Fibroblast of skin of right quadriceps (primary cell): Measurements from ENCODE around the gene ELOVL2.

Experiments
- DNase-seq: peaks from one replicate; pipeline ENCODE4 v3.0.0-alpha.2; 2013

ELOVL2 gene

DNA sequence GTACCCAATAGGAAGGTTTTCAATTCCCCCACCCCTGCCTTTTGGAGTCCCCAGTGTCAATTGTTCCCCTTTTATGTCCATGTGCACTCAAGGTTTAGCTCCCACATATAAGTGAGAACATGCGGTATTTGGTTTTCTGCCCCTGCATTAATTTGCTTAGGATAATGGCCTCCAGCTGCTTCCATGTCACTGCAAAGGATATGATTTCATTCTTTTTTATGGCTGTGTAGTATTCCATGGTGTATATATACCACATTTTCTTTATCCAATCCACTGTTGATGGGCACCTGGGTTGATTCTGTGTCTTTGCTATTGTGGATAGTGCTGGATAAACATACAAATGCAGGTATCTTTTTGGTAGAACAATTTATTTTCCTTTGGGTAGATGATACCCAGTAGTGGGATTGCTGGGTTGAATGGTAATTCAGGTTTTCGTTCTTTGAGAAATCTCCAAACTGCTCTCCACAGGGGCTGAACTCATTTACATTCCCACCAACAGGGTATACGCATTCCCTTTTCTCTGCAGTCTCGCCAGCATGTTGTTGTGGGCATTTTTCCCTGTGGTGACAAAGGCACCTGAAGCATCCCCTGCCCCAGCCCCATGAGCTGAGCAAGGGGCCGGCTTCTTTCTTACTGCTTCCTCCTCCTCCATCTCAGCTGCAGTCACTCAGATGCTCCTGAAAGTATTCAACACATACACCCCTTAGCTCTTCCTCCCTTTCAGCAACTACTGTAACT lies 66.7 kb downstream of the ELOVL2 start:
- no peak for DNase-seq

- DNase-seq = no peak
Measured at GRCh38 chr6:10976571-10976970, 67.5 kb downstream of the ELOVL2 start.

DNA sequence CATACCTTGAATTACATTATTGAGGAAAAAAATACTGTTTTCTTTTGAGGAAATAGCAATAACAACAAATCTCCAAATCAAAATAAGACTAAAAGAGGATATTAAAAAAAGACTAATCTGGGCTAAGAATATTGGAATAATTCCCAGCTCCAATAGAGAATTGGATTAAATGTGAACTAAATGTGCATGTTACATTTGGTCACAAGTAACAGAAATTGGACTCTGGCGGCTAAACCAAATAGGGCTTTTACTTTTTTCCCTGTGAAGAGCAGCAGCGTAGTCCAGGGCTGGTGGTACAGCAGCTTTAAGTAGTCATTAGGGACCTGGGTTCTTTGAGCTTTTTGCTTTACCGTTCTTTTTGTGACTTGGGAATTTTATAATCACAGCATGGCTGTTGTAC lies 71.9 kb downstream of the ELOVL2 start:
- DNase-seq = no peak

DNA sequence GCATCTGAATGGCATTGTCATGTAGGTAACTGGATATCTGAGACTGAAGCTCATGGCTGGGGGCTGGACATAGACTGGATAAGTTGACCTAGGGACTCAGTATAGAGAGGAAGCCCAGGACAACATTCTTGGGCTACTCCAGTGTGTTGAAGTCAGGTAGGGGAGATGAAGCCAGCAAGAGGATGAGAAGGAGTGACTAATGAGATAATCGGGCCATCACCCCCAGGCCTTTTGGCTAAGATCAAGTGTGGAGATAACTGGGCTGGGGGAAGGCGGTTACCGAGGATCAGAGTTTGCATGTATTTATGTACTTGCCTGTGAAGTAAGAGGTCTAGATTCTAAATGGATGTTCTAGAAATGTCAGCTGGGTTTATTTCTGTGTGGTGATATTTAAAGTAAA lies 73.4 kb downstream of the ELOVL2 start:
- no peak for DNase-seq

DNA sequence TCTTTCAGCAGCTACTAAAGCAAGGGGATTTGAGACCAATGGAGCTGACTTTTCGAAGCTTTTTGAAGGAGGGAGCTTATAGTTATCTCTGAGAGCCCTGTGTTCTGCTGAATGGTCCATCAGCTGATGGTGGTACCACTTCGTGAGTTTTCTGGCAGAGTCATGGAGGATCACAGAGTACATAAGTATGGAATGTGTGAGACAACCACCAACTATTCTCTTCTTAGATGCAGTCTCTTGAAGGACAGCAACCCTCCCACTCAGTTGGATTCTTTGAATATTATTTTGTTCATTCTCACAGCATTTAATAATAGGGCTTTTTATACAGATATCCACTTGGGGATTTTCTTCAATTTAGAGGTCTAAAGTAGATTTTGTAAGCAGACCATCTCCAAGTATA lies 75.3 kb downstream of the ELOVL2 start:
- peak; percentile 58 for DNase-seq

DNA sequence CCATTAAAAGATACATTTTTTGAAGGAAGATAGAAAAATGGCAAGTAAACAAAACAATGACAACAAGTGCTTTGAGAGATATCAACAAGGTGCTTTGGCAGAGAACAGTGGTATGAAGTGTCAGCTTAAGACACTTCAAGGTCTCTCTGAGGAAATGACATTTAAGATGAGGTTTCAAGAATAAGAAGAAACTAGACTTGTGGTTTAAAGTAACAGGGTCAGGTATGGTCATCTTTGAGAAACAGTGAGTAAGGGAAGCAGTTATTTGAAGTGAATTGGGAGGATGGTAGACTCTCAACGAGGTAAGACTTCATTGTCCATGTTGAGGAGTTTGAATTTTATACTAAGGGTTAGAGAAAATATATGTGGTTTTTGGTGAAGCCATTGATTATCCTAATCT lies 79.4 kb downstream of the ELOVL2 start:
- no peak for DNase-seq

GRCh38 chr6:10963113-10963512 lies 81.0 kb downstream of the ELOVL2 start:
- no peak for DNase-seq

DNA sequence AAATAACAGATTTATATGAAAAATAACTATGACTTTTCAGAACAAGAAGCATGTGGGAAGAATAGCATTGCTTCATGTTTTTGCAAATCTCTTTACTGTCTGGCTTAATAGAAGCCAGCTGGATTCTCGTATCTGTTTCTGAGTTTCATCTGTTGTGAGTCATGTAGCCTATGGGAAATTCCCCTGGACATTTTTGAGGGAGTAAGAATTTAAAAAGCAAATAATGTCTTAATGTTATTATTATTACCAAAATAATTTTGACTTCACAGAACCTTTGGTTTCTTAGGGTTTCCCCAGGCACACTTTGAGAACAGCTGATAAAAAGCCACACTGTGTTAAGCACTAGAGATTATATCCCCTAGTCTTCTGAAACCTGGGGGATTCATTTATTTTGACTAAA lies 81.4 kb downstream of the ELOVL2 start:
- DNase-seq = peak; percentile 87

- no peak for DNase-seq
Measured at GRCh38 chr6:10961837-10962236, 82.3 kb downstream of the ELOVL2 start.

DNA sequence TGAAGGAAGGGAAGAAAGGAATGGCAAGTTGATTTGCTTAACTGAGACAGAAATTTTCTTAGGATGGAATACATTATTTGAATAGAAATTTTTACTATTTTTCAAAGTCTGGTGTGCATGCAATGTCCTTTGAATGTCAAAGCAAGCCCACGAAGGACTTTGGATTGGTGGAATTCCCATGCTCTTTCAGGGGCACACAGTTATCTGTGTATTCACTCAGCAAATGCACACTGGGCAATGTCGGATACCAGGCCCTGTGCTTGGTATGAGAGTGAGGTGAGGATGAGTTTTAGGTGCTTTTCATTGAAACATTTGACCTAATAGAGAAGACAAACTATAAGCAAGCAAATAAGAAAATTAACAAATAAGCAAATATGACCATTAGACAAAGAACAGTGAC lies 83.9 kb downstream of the ELOVL2 start:
- DNase-seq = no peak

DNA sequence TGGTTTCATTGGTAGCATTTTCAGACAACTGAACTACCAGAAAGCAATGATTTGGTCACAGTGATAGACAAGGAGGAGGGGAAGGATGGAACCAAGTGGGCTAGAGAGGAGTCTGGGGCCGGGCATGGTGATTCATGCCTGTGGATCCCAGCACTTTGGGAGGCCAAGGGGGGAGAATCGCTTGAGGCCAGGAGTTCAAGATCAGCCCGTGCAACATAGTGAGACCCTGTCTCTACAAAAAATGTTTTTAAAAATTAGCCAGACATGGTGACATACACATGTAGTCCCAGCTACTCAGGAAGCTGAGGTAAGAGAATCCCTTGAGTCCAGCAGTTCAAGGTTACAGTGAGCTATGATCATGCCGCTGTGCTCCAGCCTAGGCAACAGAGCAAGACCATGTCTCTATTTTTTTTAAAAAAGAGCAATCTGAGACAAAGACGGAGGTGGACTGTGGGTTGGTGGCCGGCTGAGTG lies 86.7 kb downstream of the ELOVL2 start:
- no peak for DNase-seq

DNA sequence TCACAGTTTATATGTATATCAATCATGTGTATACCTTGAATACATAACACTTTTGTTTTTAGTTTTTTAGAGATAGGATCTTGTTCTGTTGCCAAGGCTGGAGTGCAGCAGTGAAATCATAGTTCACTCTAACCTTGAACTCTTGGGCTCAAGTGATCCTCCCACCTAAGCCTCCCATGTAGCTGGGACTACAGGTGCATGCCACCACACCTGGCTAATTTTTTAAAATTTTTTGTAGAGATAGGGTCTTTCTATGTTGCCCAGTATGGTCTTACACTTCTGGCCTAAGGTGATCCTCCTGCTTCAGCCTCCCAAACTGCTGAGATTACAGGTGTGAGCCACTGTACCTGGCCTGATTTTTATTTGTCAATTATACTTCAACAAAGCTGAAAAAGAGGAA lies 87.3 kb downstream of the ELOVL2 start:
- DNase-seq = no peak

GRCh38 chr6:10954590-10955010 lies 89.5 kb downstream of the ELOVL2 start:
- DNase-seq = peak; percentile 74

- peak; percentile 67 for DNase-seq
Measured at GRCh38 chr6:10951675-10952282, 92.3 kb downstream of the ELOVL2 start.

GRCh38 chr6:10949579-10950490 lies 94.3 kb downstream of the ELOVL2 start:
- no peak for DNase-seq

DNA sequence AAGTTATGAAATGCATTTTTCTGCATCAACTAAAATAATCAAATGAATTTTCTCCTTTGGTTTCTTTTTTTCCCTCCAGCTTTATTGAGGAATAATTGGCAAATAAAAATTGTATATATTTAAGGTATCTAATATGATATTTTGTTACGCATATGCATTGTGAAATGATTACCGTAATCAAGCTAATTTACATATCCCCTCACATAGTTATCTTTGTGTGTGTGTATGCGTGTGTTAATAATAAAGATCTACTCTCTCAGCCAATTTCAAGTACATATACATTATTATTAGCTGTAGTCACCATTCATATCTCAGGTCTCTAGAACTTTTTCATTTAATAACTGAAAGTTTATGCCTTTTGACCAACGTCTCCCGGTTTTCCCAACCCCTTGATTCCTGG lies 96.1 kb downstream of the ELOVL2 start:
- DNase-seq = no peak

- no peak for DNase-seq
Measured at GRCh38 chr6:10945845-10946244, 98.3 kb downstream of the ELOVL2 start.

DNA sequence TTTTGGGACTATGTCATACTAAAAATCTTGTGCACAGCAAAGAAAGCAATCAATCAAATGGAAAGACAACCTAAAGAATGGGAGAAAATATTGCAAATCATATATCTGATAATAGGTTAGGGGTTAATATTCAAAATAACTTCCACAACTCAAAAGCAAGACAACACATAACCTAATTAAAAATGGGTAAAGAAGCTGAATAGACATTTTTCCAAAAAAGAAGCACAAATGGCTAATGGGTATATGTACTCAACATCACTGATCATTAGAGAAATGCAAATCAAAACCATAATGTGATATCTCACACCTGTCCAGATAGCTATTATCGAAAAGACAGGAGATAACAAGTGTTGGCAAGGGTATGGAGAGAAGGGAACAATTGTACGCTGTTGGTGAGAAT lies 104.3 kb downstream of the ELOVL2 start:
- no peak for DNase-seq

DNA sequence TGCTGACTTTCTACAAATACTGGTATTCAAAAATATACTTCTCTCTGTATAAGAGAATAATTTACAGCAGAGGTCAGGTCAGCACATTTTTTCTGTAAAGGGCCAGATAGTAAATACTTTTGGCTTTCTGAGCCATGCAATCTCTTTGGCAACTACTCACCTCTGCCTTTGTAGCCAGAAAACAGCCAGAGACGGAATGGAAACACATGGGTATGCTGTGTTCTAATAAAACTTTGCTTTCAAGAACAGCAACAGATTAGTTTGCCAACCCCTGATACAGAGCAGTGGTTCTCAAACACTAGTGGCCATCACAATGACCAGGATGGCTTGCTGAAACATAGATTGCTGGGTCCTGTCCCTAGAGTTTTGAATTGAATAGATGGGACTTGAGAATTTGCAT lies 111.0 kb downstream of the ELOVL2 start:
- no peak for DNase-seq
